H1 (cell line): ENCODE data around the gene ENPP6. TPM values are rescaled to one million over a fixed set of nuclear protein-coding genes. Genes with fewer than 3 reads are reported as not detected.

Experiments used
- CTCF ChIA-PET: fragments of 300-600 bp; sonication (Branson Sonifier 250); formaldehyde crosslinking; loops from one replicate; lab custom pipeline; 2021; ENCODE audit not compliant: partially characterized antibody; lab: Charles Lee
- POLR2A ChIA-PET: fragments of 300-600 bp; sonication (Branson Sonifier 250); formaldehyde crosslinking; loops from one replicate; lab custom pipeline; 2021; ENCODE audit warnings: inconsistent platforms; ENCODE audit not compliant: partially characterized antibody; lab: Charles Lee
- DNase-seq, 2 experiments: peaks; one replicate each; pipeline versions ENCODE4 v3.0.0 to v3.0.0-alpha.2; 2010 to 2022; ENCODE audit warnings: low spot score in 2 of 2, low read depth in 1 of 2, mixed read lengths in 1 of 2
- FAIRE-seq: peaks from 2 replicates; lab custom pipeline; 2011; peaks lifted over from hg19 to GRCh38; lab: Jason Lieb, UNC
- H2AFZ ChIP-seq: 2 replicates; pipeline ENCODE4 v1.8.1; 2012; ENCODE audit warnings: low read length, inconsistent platforms
- H2AK5ac ChIP-seq: 2 replicates; pipeline ENCODE4 v1.6.1; 2013; ENCODE audit warnings: low read depth, low read length
- H2BK120ac ChIP-seq: replicated peaks from 2 replicates; pipeline ENCODE3; 2013; ENCODE audit warnings: low read depth, low read length, inconsistent platforms
- H2BK12ac ChIP-seq: 2 replicates; pipeline ENCODE4 v1.6.1; 2013; ENCODE audit warnings: low read depth, low read length
- H2BK15ac ChIP-seq: 2 replicates; pipeline ENCODE4 v1.6.1; 2013; ENCODE audit warnings: low read length
- H2BK20ac ChIP-seq: 2 replicates; pipeline ENCODE4 v1.6.1; 2013; ENCODE audit warnings: low read length
- H2BK5ac ChIP-seq: 2 replicates; pipeline ENCODE4 v1.6.1; 2013; ENCODE audit warnings: low read depth, low read length
- H3K14ac ChIP-seq: 2 replicates; pipeline ENCODE4 v1.6.1; 2013; ENCODE audit warnings: inconsistent platforms; ENCODE audit not compliant: insufficient read length
- H3K18ac ChIP-seq: 2 replicates; pipeline ENCODE4 v1.6.1; 2013; ENCODE audit warnings: low read length; ENCODE audit errors: extremely low read depth
- H3K23ac ChIP-seq: 2 replicates; pipeline ENCODE4 v1.6.1; 2013; ENCODE audit warnings: inconsistent platforms; ENCODE audit not compliant: insufficient read length
- H3K23me2 ChIP-seq: 2 replicates; pipeline ENCODE4 v1.6.1; 2013; ENCODE audit warnings: low read depth, low read length
- H3K27ac ChIP-seq: 2 replicates; pipeline ENCODE4 v1.6.1; 2011; ENCODE audit warnings: low read depth, low read length, inconsistent platforms
- H3K27me3 ChIP-seq, 4 experiments: replicated peaks in 1 of 4; 1 replicate in 1 of 4; 2 replicates in 3 of 4; pipeline versions ENCODE4 v1.6.1 to v1.8.1; 2011 to 2013; ENCODE audit warnings: low read length in 3 of 4, mild to moderate bottlenecking in 3 of 4, inconsistent platforms in 2 of 4, mixed read lengths in 2 of 4, moderate library complexity in 1 of 4; ENCODE audit not compliant: control insufficient read depth in 3 of 4, insufficient read depth in 3 of 4; ENCODE audit errors: extremely low read depth in 1 of 4
- H3K36me3 ChIP-seq, 4 experiments: 2 replicates each; pipeline versions ENCODE4 v1.6.1 to v1.8.1; 2011 to 2013; ENCODE audit warnings: mild to moderate bottlenecking in 4 of 4, low read length in 3 of 4, moderate library complexity in 2 of 4, control low read depth in 1 of 4, inconsistent platforms in 1 of 4; ENCODE audit not compliant: insufficient read depth in 4 of 4, control insufficient read depth in 2 of 4
- H3K4ac ChIP-seq: replicated peaks from 2 replicates; pipeline ENCODE3; 2013; ENCODE audit warnings: low read length, low read depth, mixed read lengths, inconsistent platforms; ENCODE audit not compliant: insufficient read length
- H3K4me1 ChIP-seq, 4 experiments: replicated peaks in 1 of 4; 1 replicate in 1 of 4; 2 replicates in 3 of 4; pipeline versions ENCODE4 v1.6.1 to v1.8.1; 2011 to 2013; ENCODE audit warnings: low read length in 3 of 4, inconsistent platforms in 2 of 4, mixed read lengths in 1 of 4; ENCODE audit not compliant: insufficient read depth in 4 of 4, control insufficient read depth in 3 of 4
- H3K4me2 ChIP-seq, 2 experiments: 2 replicates each; pipeline versions ENCODE4 v1.6.1 to v1.8.1; 2011 to 2013; ENCODE audit warnings: low read depth in 2 of 2, low read length in 2 of 2, control low read depth in 1 of 2, inconsistent platforms in 1 of 2, mild to moderate bottlenecking in 1 of 2; ENCODE audit not compliant: insufficient read depth in 1 of 2
- H3K4me3 ChIP-seq, 4 experiments: fragments of 200-600, 300-600 bp in 1 of 4; sonication (generic), shearing (Covaris generic), sonication (Bioruptor Twin) in 1 of 4; 2 replicates each; pipeline versions ENCODE4 v1.5.1 to v1.8.1; 2011 to 2016; ENCODE audit warnings: low read length in 4 of 4, low read depth in 3 of 4, control low read depth in 2 of 4, inconsistent platforms in 2 of 4, mild to moderate bottlenecking in 2 of 4, mixed read lengths in 1 of 4, moderate library complexity in 1 of 4; ENCODE audit not compliant: insufficient read depth in 2 of 4; ENCODE audit errors: extremely low read depth in 1 of 4
- H3K56ac ChIP-seq: replicated peaks from 2 replicates; pipeline ENCODE3; 2013; ENCODE audit warnings: low read depth, mild to moderate bottlenecking, mixed read lengths, low read length, inconsistent platforms; ENCODE audit not compliant: insufficient read length
- H3K79me1 ChIP-seq: 2 replicates; pipeline ENCODE4 v1.6.1; 2013; ENCODE audit warnings: low read depth, low read length, control low read depth
- H3K79me2 ChIP-seq, 2 experiments: 2 replicates each; pipeline versions ENCODE4 v1.6.1 to v1.8.1; 2012 to 2013; ENCODE audit warnings: low read length in 2 of 2, mild to moderate bottlenecking in 2 of 2, inconsistent platforms in 1 of 2; ENCODE audit not compliant: insufficient read depth in 2 of 2, control insufficient read depth in 1 of 2
- H3K9ac ChIP-seq, 4 experiments: replicated peaks in 1 of 4; 1 replicate in 1 of 4; 2 replicates in 3 of 4; pipeline versions ENCODE4 v1.6.1 to v1.8.1; 2011 to 2013; ENCODE audit warnings: low read depth in 3 of 4, low read length in 3 of 4, control low read depth in 2 of 4, mild to moderate bottlenecking in 2 of 4, moderate library complexity in 2 of 4, inconsistent platforms in 1 of 4; ENCODE audit errors: extremely low read depth in 1 of 4
- H3K9me3 ChIP-seq, 2 experiments: 2 replicates each; pipeline versions ENCODE4 v1.6.1 to v1.8.1; 2012 to 2013; ENCODE audit warnings: mild to moderate bottlenecking in 2 of 2, moderate library complexity in 2 of 2, control low read depth in 1 of 2, inconsistent platforms in 1 of 2, low read depth in 1 of 2, low read length in 1 of 2, mixed read lengths in 1 of 2; ENCODE audit not compliant: insufficient read depth in 2 of 2
- H4K20me1 ChIP-seq, 2 experiments: replicated peaks in 1 of 2; 2 replicates each; pipeline versions ENCODE3 to v1.8.1; 2011 to 2013; ENCODE audit warnings: inconsistent platforms in 2 of 2, low read length in 2 of 2, mild to moderate bottlenecking in 1 of 2; ENCODE audit not compliant: insufficient read depth in 2 of 2, control insufficient read depth in 1 of 2
- H4K5ac ChIP-seq: 2 replicates; pipeline ENCODE4 v1.6.1; 2013; ENCODE audit warnings: low read length, low read depth, mixed read lengths, inconsistent platforms; ENCODE audit not compliant: insufficient read length
- H4K8ac ChIP-seq: 2 replicates; pipeline ENCODE4 v1.8.0; 2013; ENCODE audit warnings: mild to moderate bottlenecking, moderate library complexity, low read length, inconsistent platforms; ENCODE audit not compliant: insufficient read depth; ENCODE audit errors: extremely low read depth
- H4K91ac ChIP-seq: replicated peaks from 2 replicates; pipeline ENCODE3; 2013; ENCODE audit warnings: low read length, mixed read lengths, inconsistent platforms; ENCODE audit not compliant: insufficient read length
- ASH2L ChIP-seq: fragments of 200-600, 300-600 bp; sonication (generic); IDR thresholded peaks from one replicate; pipeline ENCODE4 v1.7.1; 2017; ENCODE audit warnings: low read length
- BCL11A ChIP-seq, 2 experiments: IDR thresholded peaks; one replicate each; pipeline ENCODE4 v1.6.1; 2011; ENCODE audit warnings: low read depth in 2 of 2, low read length in 2 of 2, mild to moderate bottlenecking in 2 of 2
- CBX8 ChIP-seq: fragments of 300-800, 300-1000 bp; sonication (generic); IDR thresholded peaks from 2 replicates; pipeline ENCODE4 v1.7.1; 2016; ENCODE audit warnings: low read depth, low read length, borderline replicate concordance
- NRF1 ChIP-seq: IDR thresholded peaks from 2 replicates; pipeline ENCODE4 v1.6.1; 2011; ENCODE audit warnings: mild to moderate bottlenecking, low read depth, low read length, improper control_type of control experiment
- POLR2A ChIP-seq, 2 experiments: IDR thresholded peaks; 1 replicate in 1 of 2; 2 replicates in 1 of 2; pipeline ENCODE4 v1.6.1; 2011; ENCODE audit warnings: low read depth in 2 of 2, low read length in 2 of 2, mild to moderate bottlenecking in 2 of 2; ENCODE audit errors: control extremely low read depth in 1 of 2
- RAD21 ChIP-seq, 2 experiments: IDR thresholded peaks in 1 of 2; conservative IDR thresholded peaks in 1 of 2; 2 replicates each; pipeline ENCODE4 v1.6.1; 2011; ENCODE audit warnings: low read depth in 2 of 2, low read length in 2 of 2, improper control_type of control experiment in 1 of 2, inconsistent platforms in 1 of 2, mild to moderate bottlenecking in 1 of 2, moderate library complexity in 1 of 2
- YY1 ChIP-seq: IDR thresholded peaks from 2 replicates; pipeline ENCODE4 v1.6.1; 2011; ENCODE audit warnings: low read depth, mild to moderate bottlenecking, low read length
- WGBS, 2 experiments: shearing (Covaris generic) in 1 of 2; methylation state at CpG; one replicate each; pipeline versions ENCODE4 v1.1.6 to v1.1.7; 2013 to 2015; ENCODE audit warnings: low lambda C conversion rate in 2 of 2, mixed read lengths in 2 of 2, inconsistent platforms in 1 of 2, low coverage in 1 of 2, missing lambda C conversion rate in 1 of 2; ENCODE audit not compliant: insufficient replicate concordance in 2 of 2, insufficient coverage in 1 of 2, insufficient read length in 1 of 2; ENCODE audit errors: extremely low coverage in 1 of 2, missing lambda C conversion rate in 1 of 2; 5-methylcytosine and 5-hydroxymethylcytosine counted together
- polyA plus RNA-seq, 7 experiments: library from polyadenylated mRNA; depleted of rRNA in 3 of 7; stranded (reverse) in 5 of 7; unstranded in 2 of 7; fragments of >200 nt in 5 of 7; fragments of 200-250 nt in 2 of 7; gene quantifications; 1 replicate in 5 of 7; 2 replicates in 1 of 7; 4 replicates in 1 of 7; pipeline versions ENCODE4 v1.2.1 to v1.2.3, GENCODE V29; 2011 to 2013; ENCODE audit warnings: missing spikeins in 2 of 7, mixed read lengths in 2 of 7
- total RNA-seq: library from RNA; stranded (reverse); fragmentation: NEBNext Ultra II Directional; extraction: Animal tissue kit (Norgen Biotek cat#: 25700); gene quantifications from 2 replicates; pipeline ENCODE4 v1.2.1, GENCODE V29; 2021
- TF ChIP-seq, protein P1 (sequence below), 3 experiments: IDR thresholded peaks; 1 replicate in 2 of 3; 2 replicates in 1 of 3; pipeline versions ENCODE4 v1.5.1 to v1.6.1; 2011; ENCODE audit warnings: low read length in 3 of 3, mild to moderate bottlenecking in 3 of 3, inconsistent platforms in 2 of 3, low read depth in 1 of 3, moderate library complexity in 1 of 3; ENCODE audit not compliant: insufficient read depth in 1 of 3; ENCODE audit errors: control extremely low read depth in 1 of 3

Gene ENPP6
- total and polyA plus RNA-seq, 2 of the 8 experiments (the other 6 are each of a cell fraction or from before 2014, with no cell fraction given), result 0.11 to 0.20 TPM

DNA sequence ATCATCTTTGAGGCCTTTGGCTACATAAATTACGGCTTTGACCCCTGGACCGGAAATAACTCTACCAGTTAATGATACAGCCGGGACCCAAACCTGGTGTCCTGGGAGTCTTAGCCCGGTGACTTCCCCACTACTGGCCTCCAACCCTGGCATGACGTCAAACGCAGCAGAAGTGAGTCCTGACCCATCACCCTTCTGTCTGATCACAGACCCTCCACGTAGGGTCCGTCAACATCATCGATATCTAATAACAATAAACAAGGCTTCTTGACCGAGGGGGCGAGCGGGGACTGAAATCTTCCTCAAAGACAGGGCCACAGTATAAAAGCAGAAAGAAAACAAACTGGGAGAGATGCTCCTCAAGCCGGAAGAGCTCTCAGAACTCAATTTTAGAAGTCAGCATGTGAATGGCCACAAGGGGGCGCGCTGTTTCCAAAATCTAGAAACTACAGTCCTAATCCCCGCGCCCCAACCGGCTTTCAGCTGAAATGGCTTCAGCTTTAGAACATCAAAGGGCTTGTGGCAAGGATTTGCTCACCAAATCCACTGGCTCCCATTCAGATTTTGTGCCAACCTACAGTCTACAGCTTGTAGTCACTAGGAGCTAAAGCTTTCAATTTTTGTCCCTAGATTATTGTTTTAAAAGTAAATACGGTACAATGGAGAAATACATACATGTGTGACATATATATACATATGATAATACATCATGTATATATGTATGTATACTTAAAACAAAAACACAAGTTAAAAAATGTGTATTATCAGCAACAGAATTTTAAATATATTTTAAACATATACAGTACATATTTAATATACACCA lies 46.4 kb upstream of the ENPP6 start:
- FAIRE-seq (peak; percentile 88), DNase-seq (peak; percentile 65 to 94)
- POLR2A ChIA-PET, result interaction anchor here (0.6 to 1.3 kb wide), 2 partner anchors 432 to 470 kb away, joined by 3 to 4 read pairs; partner anchors contain the start of gene CENPU
- H3K27ac ChIP-seq, result no peak overlapping the region
- no peak overlapping the region for H3K9ac ChIP-seq
- H2BK20ac ChIP-seq, result no peak overlapping the region
- no peaks in the 10 kb centered on the region for H3K23me2 ChIP-seq
- no peak overlapping the region for H3K4me3 ChIP-seq
- H3K14ac ChIP-seq, result no peak overlapping the region
- H3K56ac ChIP-seq, result no peak overlapping the region
- H2BK120ac ChIP-seq, result no peak overlapping the region
- no peak overlapping the region for H3K18ac ChIP-seq
- peaks cover 0 to 5% (median 0%) of the 10 kb centered on the region in 4 experiments; a peak in 4 of 7 replicates for H3K4me1 ChIP-seq
- no peak overlapping the region for H3K23ac ChIP-seq
- no peaks in the 10 kb centered on the region for H3K9me3 ChIP-seq
- H4K91ac ChIP-seq, result no peak overlapping the region
- peak overlapping the region; percentile 94 for H2AFZ ChIP-seq
- no peak overlapping the region for H3K4ac ChIP-seq
- WGBS, 2 experiments, result 39% methylated on average over 19 of the region's 19 CpGs; no CpG with 5 or more reads in 1 of the 2 experiments
- no peak overlapping the region for H4K8ac ChIP-seq
- H2AK5ac ChIP-seq, result no peak overlapping the region
- no peaks in the 10 kb centered on the region for H4K20me1 ChIP-seq
- no peaks in the 10 kb centered on the region for H3K79me2 ChIP-seq
- CTCF ChIA-PET, result interaction anchor here (0.5 to 4.2 kb wide), 59 partner anchors 9 to 560 kb away, joined by 3 to 37 read pairs (median 4); no protein-coding TSS in a partner anchor
- peak overlapping the region; percentile 10; the same call in 1 of the 2 replicates for H2BK12ac ChIP-seq
- no peaks in the 10 kb centered on the region for H3K36me3 ChIP-seq
- no peak overlapping the region for H3K4me2 ChIP-seq
- TF ChIP-seq ASH2L (no peak), POLR2A (IDR thresholded peaks at IDR 0.05; ENCODE audit: control extremely low read depth in 1 of 2, low read depth in 2 of 2, low read length in 2 of 2) (no peak), CBX8 (no peak), RAD21 (IDR thresholded peaks at IDR 0.05 in 1 of 2, conservative IDR thresholded peaks at IDR 0.05 in 1 of 2; ENCODE audit: low read depth in 2 of 2, low read length in 2 of 2) (peak; percentile 86 to 92), NRF1 (no peak), YY1 (peak; percentile 66; the same call in 1 of the 2 replicates), BCL11A (IDR thresholded peaks at IDR 0.05; ENCODE audit: low read depth in 2 of 2, low read length in 2 of 2) (no peak)
- TF ChIP-seq, protein P1, sequence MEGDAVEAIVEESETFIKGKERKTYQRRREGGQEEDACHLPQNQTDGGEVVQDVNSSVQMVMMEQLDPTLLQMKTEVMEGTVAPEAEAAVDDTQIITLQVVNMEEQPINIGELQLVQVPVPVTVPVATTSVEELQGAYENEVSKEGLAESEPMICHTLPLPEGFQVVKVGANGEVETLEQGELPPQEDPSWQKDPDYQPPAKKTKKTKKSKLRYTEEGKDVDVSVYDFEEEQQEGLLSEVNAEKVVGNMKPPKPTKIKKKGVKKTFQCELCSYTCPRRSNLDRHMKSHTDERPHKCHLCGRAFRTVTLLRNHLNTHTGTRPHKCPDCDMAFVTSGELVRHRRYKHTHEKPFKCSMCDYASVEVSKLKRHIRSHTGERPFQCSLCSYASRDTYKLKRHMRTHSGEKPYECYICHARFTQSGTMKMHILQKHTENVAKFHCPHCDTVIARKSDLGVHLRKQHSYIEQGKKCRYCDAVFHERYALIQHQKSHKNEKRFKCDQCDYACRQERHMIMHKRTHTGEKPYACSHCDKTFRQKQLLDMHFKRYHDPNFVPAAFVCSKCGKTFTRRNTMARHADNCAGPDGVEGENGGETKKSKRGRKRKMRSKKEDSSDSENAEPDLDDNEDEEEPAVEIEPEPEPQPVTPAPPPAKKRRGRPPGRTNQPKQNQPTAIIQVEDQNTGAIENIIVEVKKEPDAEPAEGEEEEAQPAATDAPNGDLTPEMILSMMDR (IDR thresholded peaks at IDR 0.05; ENCODE audit: control extremely low read depth in 1 of 3, insufficient read depth in 1 of 3, low read depth in 1 of 3, low read length in 3 of 3), result peak; percentile 50 to 93 (median 82)
- no peak overlapping the region for H4K5ac ChIP-seq
- no peak overlapping the region for H2BK15ac ChIP-seq
- H2BK5ac ChIP-seq, result no peak overlapping the region
- no peaks in the 10 kb centered on the region for H3K27me3 ChIP-seq
- H3K79me1 ChIP-seq, result no peaks in the 10 kb centered on the region
